Pancreas (tissue), 10 donors: Measurements from ENCODE around the gene C5AR1. TPM values are rescaled to one million over a fixed set of nuclear protein-coding genes. Genes with fewer than 3 reads are reported as not detected.
A peak's percentile ranks its signal among the peaks of the same experiment; 100 is the strongest.

Experiments
- ATAC-seq, 4 donors: fragments of 200-7000 bp; cut with Tn5 transposase; one replicate each; pipeline versions ENCODE4 v1.8.0 to v1.9.1; 2020; ENCODE audit warnings: mild to moderate bottlenecking in 4 of 4, moderate library complexity in 4 of 4
- DNase-seq, 6 donors: peaks; one replicate each; pipeline ENCODE4 v3.0.0-alpha.2; 2020
- FAIRE-seq: peaks from 2 replicates; lab custom pipeline; 2012; peaks lifted over from hg19 to GRCh38; lab: Jason Lieb, UNC
- H3K27ac ChIP-seq, 4 donors: fragments of 200-600 bp; sonication (generic); 1 replicate in 3 of 4; 2 replicates in 1 of 4; pipeline versions ENCODE4 v1.5.0 to v1.8.0; 2020
- H3K27me3 ChIP-seq, 4 donors: fragments of 200-600 bp; one replicate each; pipeline ENCODE4 v1.8.0; 2021
- H3K36me3 ChIP-seq, 3 donors: fragments of 200-600 bp; sonication (generic) in 1 of 3; one replicate each; pipeline versions ENCODE4 v1.5.0 to v1.8.0; 2020 to 2021
- H3K4me1 ChIP-seq, 3 donors: fragments of 200-600 bp; one replicate each; pipeline ENCODE4 v1.8.0; 2021
- H3K4me3 ChIP-seq, 4 donors: fragments of 200-600 bp; sonication (generic) in 2 of 4; one replicate each; pipeline versions ENCODE4 v1.5.0 to v1.8.0; 2020 to 2021
- H3K9me3 ChIP-seq, 4 donors: fragments of 200-600 bp; one replicate each; pipeline ENCODE4 v1.8.0; 2021
- CTCF ChIP-seq, 4 donors: fragments of 200-600 bp; sonication (generic) in 3 of 4; IDR thresholded peaks; one replicate each; pipeline versions ENCODE4 v1.5.0 to v1.8.0; 2021; ENCODE audit warnings: antibody characterized with exemption in 4 of 4
- WGBS, 2 donors: extraction: QIAGEN DNeasy Blood & Tissue Kit; methylation state at CpG; one replicate each; pipeline ENCODE4 v1.1.7; 2013; 5-methylcytosine and 5-hydroxymethylcytosine counted together
- intact Hi-C, 3 donors: fragments of 100-400 bp; cut with DNase I; formaldehyde crosslinking; loops; one replicate each; pipeline versions ENCODE4 v1.11.1 to v1.14.2; 2022
- polyA plus RNA-seq, 2 donors: library from polyadenylated mRNA; stranded (reverse); fragments of 200-250 nt; gene quantifications; one replicate each; pipeline ENCODE4 v1.2.3, GENCODE V29; 2013
- total RNA-seq, 6 donors: library from RNA; stranded (reverse); fragmentation: NEBNext Ultra II Directional in 4 of 6; extraction: Animal tissue kit (Norgen Biotek cat#: 25700) in 4 of 6; gene quantifications; one replicate each; pipeline versions ENCODE4 v1.2.1 to v1.2.4, GENCODE V29; 2021 to 2023
- donor health status: healthy with polysubstance abuse.
- donor health status: DM: no; HTN: no; CAD: no; lungs with moderate emphysema.
- donor health status: DM: no; HTN: no; CAD: no.
- donor health status: control.
- donor health status: control.
- donor health status: Bipolar disorder and iron deficiency.
- donor health status: DM: yes; HTN: yes; CAD: no.
- donor health status: DM: no; HTN: no; CAD: no.
- donor health status: DM: no; HTN: no; CAD: no.
- donor health status: DM: yes; HTN: yes; CAD: no.

The C5AR1 gene
- total and polyA plus RNA-seq, 8 donors: 1.2 to 10.4 (median 4.2) TPM

GRCh38 chr19:47310819-47311218, 1.2 kb downstream of the C5AR1 start:
- Histone ChIP-seq H3K27me3 (no peaks in the 10 kb centered on the region), H3K36me3 (no peaks in the 10 kb centered on the region), H3K4me3 (peak overlapping the region in 1 of 4 donors; percentile 20), H3K9me3 (no peaks in the 10 kb centered on the region), H3K4me1 (no peaks in the 10 kb centered on the region), H3K27ac (peak overlapping the region in 2 of 4 donors; percentile 30 to 38)
- no peak for FAIRE-seq
- no peak for TF ChIP-seq CTCF (IDR thresholded peaks at IDR 0.05)
- ATAC-seq: peak in 2 of 4 donors; percentile 14 to 26
- intact Hi-C loops: no loop called here
- 29 to 41% methylated on average over 5 of the region's 5 CpGs for WGBS, 2 donors
- DNase-seq: peak in 1 of 6 donors; percentile 43

- H3K9me3 ChIP-seq: no peaks in the 10 kb centered on the region
- ATAC-seq: no peak
- WGBS, 2 donors: 75 to 77% methylated on average over 5 of the region's 5 CpGs
- H3K4me3 ChIP-seq: peak overlapping the region in 1 of 4 donors; percentile 5
- no peaks in the 10 kb centered on the region for H3K36me3 ChIP-seq
- H3K27me3 ChIP-seq: no peaks in the 10 kb centered on the region
- no peak for FAIRE-seq
- intact Hi-C loops: no loop called here
- TF ChIP-seq CTCF (IDR thresholded peaks at IDR 0.05): no peak
- DNase-seq: no peak
- H3K27ac ChIP-seq: no peak overlapping the region
- H3K4me1 ChIP-seq: no peaks in the 10 kb centered on the region
These were observed 2.8 kb downstream of the C5AR1 start for GRCh38 chr19:47312366-47313006.

GRCh38 chr19:47313754-47314295, 4.2 kb downstream of the C5AR1 start:
- Histone ChIP-seq H3K27ac (peak overlapping the region in 1 of 4 donors; percentile 8), H3K36me3 (no peaks in the 10 kb centered on the region), H3K4me1 (no peaks in the 10 kb centered on the region), H3K9me3 (no peaks in the 10 kb centered on the region), H3K4me3 (no peak overlapping the region), H3K27me3 (no peaks in the 10 kb centered on the region)
- FAIRE-seq (no peak), DNase-seq (no peak), ATAC-seq (no peak)
- WGBS, 2 donors: 84 to 89% methylated on average over 10 of the region's 10 CpGs
- intact Hi-C loops: no loop called here
- no peak for TF ChIP-seq CTCF (IDR thresholded peaks at IDR 0.05)

GRCh38 chr19:47315125-47315821, 5.6 kb downstream of the C5AR1 start:
- no peaks in the 10 kb centered on the region for H3K36me3 ChIP-seq
- TF ChIP-seq CTCF (IDR thresholded peaks at IDR 0.05): no peak
- H3K4me3 ChIP-seq: no peak overlapping the region
- DNase-seq: peak in 2 of 6 donors; percentile 36 to 67
- peak overlapping the region in 2 of 4 donors; percentile 44 to 53 for H3K27ac ChIP-seq
- ATAC-seq: peak in 3 of 4 donors; percentile 64 to 80 (median 78)
- WGBS, 2 donors: 47 to 48% methylated on average over 12 of the region's 12 CpGs
- no peaks in the 10 kb centered on the region for H3K27me3 ChIP-seq
- H3K4me1 ChIP-seq: no peaks in the 10 kb centered on the region
- intact Hi-C loops: no loop called here
- FAIRE-seq: no peak
- no peaks in the 10 kb centered on the region for H3K9me3 ChIP-seq
